ENCODE data around the gene ZDHHC5.
"Not testable (repeated sequence)": the region's sequence is repeated elsewhere in the genome, so short reads cannot be mapped to it uniquely, and the experiment has no call there.

The ZDHHC5 gene

GRCh38 chr11:57679396-57679795 lies 11.5 kb downstream of the ZDHHC5 start:
- no peak for DNase-seq
- Histone ChIP-seq H3K4me1 (peaks cover 0 to 30% (median 16%) of the 10 kb centered on the region in 4 donors), H3K4me3 (no peak overlapping the region), H3K27ac (no peak overlapping the region), H3K9me3 (no peaks in the 10 kb centered on the region), H3K27me3 (no peaks in the 10 kb centered on the region), H3K36me3 (peaks cover 7 to 42% (median 40%) of the 10 kb centered on the region in 3 donors)
- intact Hi-C loops (cut with DNase I; ENCODE audit: low total_unique reads), result no loop called here
- no peak for TF ChIP-seq CTCF (IDR thresholded peaks at IDR 0.05)

- Histone ChIP-seq H3K36me3 (peaks cover 11 to 51% (median 44%) of the 10 kb centered on the region in 3 donors), H3K27ac (no peak overlapping the region), H3K4me1 (peaks cover 0 to 22% (median 14%) of the 10 kb centered on the region in 4 donors), H3K9me3 (no peaks in the 10 kb centered on the region), H3K27me3 (no peaks in the 10 kb centered on the region), H3K4me3 (no peak overlapping the region)
- TF ChIP-seq CTCF (IDR thresholded peaks at IDR 0.05), result no peak
- no peak for DNase-seq
- intact Hi-C loops (cut with DNase I; ENCODE audit: low total_unique reads), result no loop called here
Observed at GRCh38 chr11:57680552-57680874, 12.6 kb downstream of the ZDHHC5 start.

- intact Hi-C loops (cut with DNase I; ENCODE audit: low total_unique reads), result no loop called here
- no peak for TF ChIP-seq CTCF (IDR thresholded peaks at IDR 0.05)
- no peaks in the 10 kb centered on the region for H3K27me3 ChIP-seq
- no peaks in the 10 kb centered on the region for H3K9me3 ChIP-seq
- H3K36me3 ChIP-seq, result peaks cover 14 to 52% (median 50%) of the 10 kb centered on the region in 3 donors
- H3K4me1 ChIP-seq, result peaks cover 0 to 17% (median 14%) of the 10 kb centered on the region in 4 donors
- no peak for DNase-seq
- no peak overlapping the region for H3K4me3 ChIP-seq
- no peak overlapping the region for H3K27ac ChIP-seq
Observed at GRCh38 chr11:57681168-57681567, 13.3 kb downstream of the ZDHHC5 start.

- H3K4me1 ChIP-seq; DNase-seq; H3K4me3 ChIP-seq; H3K27me3 ChIP-seq; H3K27ac ChIP-seq; intact Hi-C loops (cut with DNase I; ENCODE audit: low total_unique reads); H3K9me3 ChIP-seq: not testable (repeated sequence)
- peaks cover 75 to 99% (median 97%) of the 10 kb centered on the region in 3 donors for H3K36me3 ChIP-seq
Observed at GRCh38 chr11:57690474-57690873, 22.6 kb downstream of the ZDHHC5 start.

GRCh38 chr11:57698843-57699365 lies 31.0 kb downstream of the ZDHHC5 start:
- Histone ChIP-seq H3K4me3 (no peak overlapping the region), H3K36me3 (peaks cover 78 to 91% (median 86%) of the 10 kb centered on the region in 3 donors)
- intact Hi-C loops (cut with DNase I; ENCODE audit: low total_unique reads), result no loop called here

GRCh38 chr11:57699813-57700212 lies 31.9 kb downstream of the ZDHHC5 start:
- no peak for TF ChIP-seq CTCF (IDR thresholded peaks at IDR 0.05)

More at GRCh38 chr11:57698843-57699365, 31.0 kb downstream of the ZDHHC5 start:
- no peak overlapping the region for H3K27ac ChIP-seq
- no peaks in the 10 kb centered on the region for H3K27me3 ChIP-seq
- no peak for TF ChIP-seq CTCF (IDR thresholded peaks at IDR 0.05)
- H3K9me3 ChIP-seq, result no peaks in the 10 kb centered on the region
- no peak for DNase-seq
- no peaks in the 10 kb centered on the region for H3K4me1 ChIP-seq

More at GRCh38 chr11:57699813-57700212, 31.9 kb downstream of the ZDHHC5 start:
- no peaks in the 10 kb centered on the region for H3K27me3 ChIP-seq
- no peak overlapping the region for H3K27ac ChIP-seq
- H3K9me3 ChIP-seq, result no peaks in the 10 kb centered on the region
- no peak overlapping the region for H3K4me3 ChIP-seq
- intact Hi-C loops (cut with DNase I; ENCODE audit: low total_unique reads), result loop anchor here (10.0 kb wide), 1 partner anchor 105 kb away; no protein-coding TSS in a partner anchor
- DNase-seq, result no peak
- no peaks in the 10 kb centered on the region for H3K4me1 ChIP-seq
- H3K36me3 ChIP-seq, result peaks cover 78 to 91% (median 85%) of the 10 kb centered on the region in 3 donors
